Ovary (tissue), 3 donors: Measurements from ENCODE around the gene TMEM59L.

ENCODE experiments used
- CTCF ChIP-seq, 3 donors: fragments of 450-650 bp in 2 of 3; fragments of 200-600 bp in 1 of 3; IDR thresholded peaks; one replicate each; pipeline versions ENCODE4 v1.5.1 to v1.8.0; 2016 to 2022; ENCODE audit warnings: antibody characterized with exemption in 3 of 3, mild to moderate bottlenecking in 1 of 3
- EP300 ChIP-seq: sonication (generic); formaldehyde crosslinking; IDR thresholded peaks from one replicate; pipeline ENCODE4 v1.6.1; 2017; ENCODE audit warnings: antibody characterized with exemption
- POLR2A ChIP-seq: fragments of 450-650 bp; IDR thresholded peaks from one replicate; pipeline ENCODE4 v1.6.1; 2017; ENCODE audit warnings: antibody characterized with exemption, mild to moderate bottlenecking, moderate library complexity
- donor health status: DM: no; HTN: no; CAD: no.

DNA sequence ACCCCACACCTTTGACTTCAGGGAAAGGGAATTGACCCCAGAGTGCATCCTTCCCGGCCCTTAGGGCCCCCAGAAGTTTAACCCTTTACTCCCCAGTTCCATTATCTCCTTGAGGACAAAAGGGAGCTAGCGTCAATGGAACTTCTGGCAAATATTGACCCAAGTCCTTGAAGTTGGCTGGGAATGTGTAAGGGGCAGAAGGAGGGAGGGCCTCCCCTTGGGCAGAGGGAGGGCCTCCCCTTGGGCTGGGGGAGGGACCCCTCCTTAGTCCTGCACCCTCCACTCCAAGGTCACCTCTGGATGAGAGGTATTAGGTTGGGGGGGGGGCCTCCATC lies 3.0 kb upstream of the TMEM59L start:
- TF ChIP-seq POLR2A = no peak
- TF ChIP-seq EP300 = no peak
- no peak for TF ChIP-seq CTCF (IDR thresholded peaks at IDR 0.05)
